Activated CD4-positive, alpha-beta T cell treated with anti-CD3 and anti-CD28 coated beads, Interleukin-2, amount 50 U/mL, for 4 hours (primary cell): Measurements from ENCODE around the gene TMEM116.
A peak's percentile ranks its signal among the peaks of the same experiment; 100 is the strongest.
"Not testable (repeated sequence)": the region's sequence is repeated elsewhere in the genome, so short reads cannot be mapped to it uniquely, and the experiment has no call there.

Source experiments
- DNase-seq, 2 experiments: peaks; one replicate each; pipeline ENCODE4 v3.0.0-alpha.2; 2020

The TMEM116 gene

GRCh38 chr12:112012775-112013600 lies at the start of gene TMEM116, which contains the start of gene ERP29:
Gene TMEM116, minus strand, starts transcription at chr12:112013165. Its CDS starts 7,895 bp downstream, at chr12:112005270.
Gene ERP29, plus strand, starts transcription at chr12:112013426. Its CDS starts 40 bp downstream, at chr12:112013466.
- peak; percentile 100 for DNase-seq

GRCh38 chr12:112061137-112061536 lies 48.2 kb upstream of the TMEM116 start:
- no peak for DNase-seq

GRCh38 chr12:112049351-112049750 lies 36.4 kb upstream of the TMEM116 start:
- DNase-seq: no peak

GRCh38 chr12:112046003-112046402 lies 33.0 kb upstream of the TMEM116 start:
- no peak for DNase-seq

GRCh38 chr12:112036614-112037013 lies 23.6 kb upstream of the TMEM116 start:
- not testable (repeated sequence) for DNase-seq

GRCh38 chr12:112035219-112035785 lies 22.3 kb upstream of the TMEM116 start:
- no peak for DNase-seq

- DNase-seq: no peak
Measured at GRCh38 chr12:112032292-112032691, 19.3 kb upstream of the TMEM116 start.

- no peak for DNase-seq
Measured at GRCh38 chr12:112031472-112031871, 18.5 kb upstream of the TMEM116 start.

- no peak for DNase-seq
Measured at GRCh38 chr12:112029301-112029700, 16.3 kb upstream of the TMEM116 start.

GRCh38 chr12:112025808-112026375 lies 12.9 kb upstream of the TMEM116 start:
- no peak for DNase-seq

GRCh38 chr12:112023759-112024396 lies 10.9 kb upstream of the TMEM116 start:
- no peak for DNase-seq

GRCh38 chr12:112022241-112023016 lies 9.5 kb upstream of the TMEM116 start:
- DNase-seq: no peak

- DNase-seq: no peak
Measured at GRCh38 chr12:112020947-112021457, 8.0 kb upstream of the TMEM116 start.

- no peak for DNase-seq
Measured at GRCh38 chr12:112018571-112019237, 5.7 kb upstream of the TMEM116 start.

- DNase-seq: no peak
Measured at GRCh38 chr12:112017041-112017440, 4.1 kb upstream of the TMEM116 start.

- no peak for DNase-seq
Measured at GRCh38 chr12:112015938-112016337, 3.0 kb upstream of the TMEM116 start.

- peak; percentile 67 to 71 for DNase-seq
Measured at GRCh38 chr12:112013601-112014402, 837 bp upstream of the TMEM116 start.

- no peak for DNase-seq
Measured at GRCh38 chr12:112011685-112012084, 1.3 kb downstream of the TMEM116 start.

- DNase-seq: no peak
Measured at GRCh38 chr12:112010415-112011344, 2.3 kb downstream of the TMEM116 start.

GRCh38 chr12:112009596-112009995 lies 3.4 kb downstream of the TMEM116 start:
- not testable (repeated sequence) for DNase-seq
